NCI-H69 (cell line): ENCODE measurements around the gene TEX19.

Source experiments
- DNase-seq: peaks from one replicate; lab custom pipeline; 2025; lab: John Stamatoyannopoulos, UW

Gene TEX19

DNA sequence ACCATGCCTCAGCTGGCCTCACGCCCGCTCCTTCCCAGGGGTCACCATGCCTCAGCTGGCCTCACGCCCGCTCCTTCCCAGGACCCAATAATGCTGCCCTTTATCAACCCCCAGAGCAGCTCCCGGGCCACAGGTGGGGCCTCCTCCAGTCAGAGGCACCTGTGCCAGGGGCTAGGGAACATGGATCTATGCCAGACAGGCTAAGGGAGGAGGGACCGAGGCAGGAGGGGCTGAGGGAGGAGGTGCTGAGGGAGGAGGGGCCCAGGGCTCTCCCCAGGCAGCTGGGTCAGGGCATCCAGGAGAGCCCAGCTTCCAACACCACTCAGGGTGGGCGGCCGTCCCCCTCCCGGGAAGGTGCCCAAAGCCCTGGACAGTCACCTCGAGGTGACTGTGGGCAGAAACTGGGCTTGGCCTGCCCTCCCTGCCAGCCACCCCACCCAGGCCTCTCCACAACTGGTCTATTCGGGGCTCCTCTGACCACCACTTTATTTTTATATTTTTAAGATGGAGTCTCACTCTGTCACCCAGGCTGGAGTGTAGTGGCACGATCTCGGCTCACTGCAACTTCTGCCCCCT lies 31.9 kb downstream of the TEX19 start:
- DNase-seq, result peak; percentile 48

DNA sequence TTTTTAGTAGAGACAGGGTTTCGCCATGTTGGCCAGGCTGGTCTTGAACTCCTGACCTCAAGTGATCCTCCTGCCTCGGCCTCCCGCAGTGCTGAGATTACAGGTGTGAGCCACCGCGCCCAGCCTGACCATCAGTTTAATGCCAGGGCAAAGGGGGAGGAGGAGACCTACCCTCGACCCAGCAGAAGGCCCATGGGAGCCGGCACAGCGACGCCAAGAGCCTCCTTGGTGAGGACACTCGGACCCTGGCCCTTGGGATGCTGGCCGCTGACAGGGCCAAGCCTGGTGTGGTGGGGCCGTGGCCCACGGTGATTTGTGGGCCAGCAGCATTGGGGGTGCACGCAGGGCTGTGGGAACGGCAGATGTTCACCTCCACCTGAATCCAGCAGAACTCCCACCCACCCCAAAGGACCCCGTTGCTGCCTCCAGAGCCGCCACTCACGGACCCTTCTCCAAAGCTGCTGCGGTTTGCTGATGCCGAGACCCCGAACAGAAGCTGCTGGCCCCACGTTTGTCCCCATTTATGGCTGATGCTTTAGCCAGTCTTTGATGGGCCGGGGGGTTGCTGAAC lies 32.5 kb downstream of the TEX19 start:
- DNase-seq, result no peak

- DNase-seq, result no peak
Measured at GRCh38 chr17:82392209-82392920, 33.3 kb downstream of the TEX19 start.

DNA sequence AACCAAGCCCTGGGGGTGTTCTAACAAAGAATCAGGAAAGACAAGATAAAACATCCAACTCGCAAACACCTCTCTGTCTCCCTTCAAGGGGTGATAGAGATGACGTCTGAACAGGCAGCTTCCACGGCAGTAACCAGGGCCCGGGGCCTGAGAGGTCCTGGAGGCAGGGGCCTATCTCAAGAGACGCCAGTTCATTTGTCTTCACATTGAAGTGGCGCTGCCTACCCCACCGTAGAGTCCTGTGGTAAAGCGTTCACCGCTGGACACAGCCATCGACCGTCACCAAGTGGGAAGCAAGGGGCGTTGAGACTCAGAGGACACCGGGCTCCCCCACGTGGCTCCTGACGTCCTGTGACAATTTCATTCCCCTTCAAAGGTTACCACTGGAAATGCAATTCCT lies 33.9 kb downstream of the TEX19 start:
- DNase-seq, result no peak

- no peak for DNase-seq
Measured at GRCh38 chr17:82394278-82394677, 35.2 kb downstream of the TEX19 start.

DNA sequence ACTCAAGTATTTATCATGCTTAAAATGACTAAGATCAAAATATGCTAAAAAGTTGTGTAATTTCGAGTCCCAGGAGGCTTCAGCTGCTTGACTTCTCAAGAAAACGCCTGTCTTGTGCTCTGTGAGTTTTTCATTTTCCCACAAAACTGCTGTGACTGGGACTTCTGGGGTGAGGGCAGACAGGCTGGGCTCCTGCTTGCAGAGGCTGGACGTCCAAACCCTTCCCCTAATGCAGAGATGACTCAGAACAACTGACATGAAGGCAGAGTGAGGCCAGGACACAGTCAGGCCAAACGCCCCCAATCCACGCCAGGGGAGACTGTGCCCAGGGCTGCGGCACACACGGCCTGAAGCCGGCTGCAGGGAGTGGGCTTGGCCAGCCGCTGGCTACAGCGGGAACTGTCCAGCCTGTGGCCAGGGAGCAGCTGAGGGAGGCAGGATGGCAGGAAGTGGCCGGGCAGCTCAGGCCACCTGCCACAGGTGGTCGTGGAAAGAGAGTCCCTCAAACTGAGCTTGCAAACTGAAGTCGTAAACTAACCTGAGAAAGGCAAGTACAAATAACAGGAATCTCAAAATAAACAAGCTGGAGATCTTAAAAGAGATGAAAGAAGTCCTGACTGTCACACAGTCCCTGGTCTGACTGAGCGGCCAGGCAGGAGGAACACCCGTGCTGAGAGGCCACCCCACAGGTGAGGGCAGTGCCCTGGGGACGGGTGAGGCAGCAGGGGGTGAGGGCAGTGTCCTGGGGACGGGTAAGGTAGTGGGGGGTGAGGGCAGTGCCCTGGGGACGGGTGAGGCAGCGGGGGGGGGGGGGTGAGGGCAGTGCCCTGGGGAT lies 37.8 kb downstream of the TEX19 start:
- DNase-seq, result no peak

GRCh38 chr17:82397449-82398335 lies 38.6 kb downstream of the TEX19 start:
- peak; percentile 30 for DNase-seq

DNA sequence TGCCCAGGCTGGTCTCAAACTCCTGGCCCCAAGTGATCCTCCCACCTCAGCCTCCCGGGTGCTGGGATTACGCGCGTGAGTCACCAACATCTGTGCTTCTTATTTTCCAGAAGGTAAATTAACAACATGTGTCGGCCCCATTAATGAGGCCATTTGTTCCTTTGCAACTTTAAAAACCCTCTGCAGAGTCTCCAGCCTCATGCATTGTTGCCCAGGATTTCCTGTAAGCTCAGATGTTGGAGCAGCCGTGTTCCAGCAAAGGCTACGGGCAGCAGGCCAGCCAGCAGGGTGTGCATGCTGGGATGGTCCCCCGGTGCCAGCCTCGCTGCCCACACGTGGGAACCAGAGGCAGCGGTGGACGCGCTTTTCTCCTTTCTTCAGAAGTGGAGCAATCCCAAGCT lies 40.0 kb downstream of the TEX19 start:
- peak; percentile 87 for DNase-seq

DNA sequence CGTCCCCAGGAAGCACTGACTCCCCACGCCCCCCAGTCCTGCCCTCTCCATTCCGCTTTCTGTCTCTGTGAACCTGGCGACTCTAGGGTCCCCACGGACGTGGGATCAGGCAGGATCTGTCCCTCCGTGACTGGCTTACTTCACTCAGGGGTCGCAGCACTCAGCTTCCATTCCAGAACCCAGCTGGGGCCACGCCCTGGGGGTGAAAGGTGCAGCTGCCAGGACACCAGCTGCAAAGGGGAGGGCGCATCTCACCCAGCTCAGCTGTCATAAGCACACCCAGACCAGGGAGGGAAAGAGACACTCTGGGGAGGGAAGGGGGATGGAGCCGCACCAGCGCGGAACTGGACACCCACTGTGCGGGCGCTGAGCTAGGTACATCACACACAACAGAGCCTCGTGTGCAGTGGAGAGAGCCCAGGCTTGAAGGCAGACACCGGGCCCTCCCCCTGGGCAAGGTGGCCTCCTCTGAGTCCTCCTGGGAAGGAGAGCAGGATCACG lies 40.6 kb downstream of the TEX19 start:
- peak; percentile 83 for DNase-seq

DNA sequence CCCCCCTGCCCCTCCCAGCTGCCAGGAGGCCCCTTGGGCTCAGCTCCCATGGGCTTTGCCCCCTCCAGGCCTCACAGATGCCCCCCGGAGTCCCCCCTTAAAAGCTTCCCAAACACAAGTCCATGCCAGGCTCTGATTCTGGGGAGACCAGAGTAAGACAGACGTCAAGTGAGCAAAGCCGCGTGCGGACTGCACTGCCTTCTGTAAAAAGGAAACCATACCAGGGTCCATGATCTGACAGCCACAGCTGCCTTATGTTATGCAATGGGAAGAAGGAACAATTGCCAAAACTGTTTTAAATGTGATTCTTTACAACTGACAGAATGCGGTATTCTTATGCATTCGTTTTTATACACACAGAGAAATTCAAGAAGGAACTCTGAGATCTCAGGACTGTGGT lies 41.2 kb downstream of the TEX19 start:
- no peak for DNase-seq

- DNase-seq, result no peak
Measured at GRCh38 chr17:82400830-82401229, 41.8 kb downstream of the TEX19 start.

DNA sequence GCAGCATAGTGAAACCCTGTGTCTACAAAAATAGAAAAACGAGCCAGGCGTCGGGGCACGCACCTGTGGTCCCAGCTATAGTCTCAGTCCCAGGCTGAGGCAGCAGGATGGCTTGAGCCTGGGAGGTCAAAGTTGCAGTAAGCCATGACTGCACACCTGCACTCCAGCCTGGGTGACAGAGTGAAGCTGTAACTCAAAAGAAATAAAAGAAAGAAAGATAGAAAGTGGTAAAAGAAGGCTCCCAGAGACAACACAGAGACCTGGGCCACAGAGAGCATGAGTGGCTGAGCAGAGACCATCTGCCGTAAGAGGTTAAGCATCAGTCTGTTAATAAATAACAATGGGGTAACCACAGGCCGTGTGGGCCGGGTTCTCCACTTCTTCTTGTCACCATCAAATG lies 43.8 kb downstream of the TEX19 start:
- DNase-seq, result no peak

DNA sequence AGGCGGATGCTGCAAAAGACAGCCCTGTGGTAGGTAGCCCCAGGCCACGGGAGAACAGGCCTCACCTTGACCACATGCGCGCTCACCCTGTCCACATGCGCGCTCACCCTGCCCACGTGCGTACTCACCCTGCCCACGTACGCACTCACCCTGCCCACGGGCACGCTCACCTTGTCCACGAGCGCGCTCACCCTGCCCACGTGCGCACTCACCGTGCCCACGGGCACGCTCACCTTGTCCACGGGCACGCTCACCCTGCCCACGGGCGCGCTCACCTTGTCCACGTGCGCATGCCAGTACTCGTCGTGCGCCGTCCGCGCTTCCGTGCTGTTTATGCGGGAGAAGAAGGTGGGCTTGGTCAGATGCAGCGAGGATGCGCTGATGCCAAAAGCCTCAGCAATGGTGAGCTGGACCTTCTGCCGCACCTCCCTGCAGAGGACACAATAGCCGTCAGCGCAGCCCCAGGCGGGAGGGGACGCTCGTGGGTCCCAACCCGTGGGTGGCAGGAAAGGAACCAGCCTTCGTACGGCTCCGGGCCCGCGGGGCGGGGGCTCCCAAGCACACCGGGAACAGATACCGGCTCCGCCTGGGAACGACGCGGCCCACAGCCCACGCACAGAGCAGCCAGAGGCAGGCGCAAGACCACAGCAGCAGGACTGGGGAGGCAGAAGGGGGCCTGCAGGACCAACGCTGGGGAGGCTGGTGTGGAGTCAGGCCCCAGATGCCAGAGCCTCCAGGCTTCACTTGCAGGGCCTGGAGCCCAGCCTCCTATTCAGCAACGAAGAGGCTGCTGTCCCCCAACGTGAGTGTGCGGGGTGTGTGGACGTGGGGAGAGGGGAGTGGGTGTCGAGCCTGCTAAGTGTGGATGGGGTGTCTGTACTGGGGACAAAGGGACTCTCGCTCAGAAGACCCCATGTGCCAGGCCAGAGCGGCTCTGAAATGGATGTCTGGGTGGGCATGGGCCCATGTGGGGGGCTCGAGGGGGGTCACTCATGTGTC lies 44.9 kb downstream of the TEX19 start:
- DNase-seq, result no peak

DNA sequence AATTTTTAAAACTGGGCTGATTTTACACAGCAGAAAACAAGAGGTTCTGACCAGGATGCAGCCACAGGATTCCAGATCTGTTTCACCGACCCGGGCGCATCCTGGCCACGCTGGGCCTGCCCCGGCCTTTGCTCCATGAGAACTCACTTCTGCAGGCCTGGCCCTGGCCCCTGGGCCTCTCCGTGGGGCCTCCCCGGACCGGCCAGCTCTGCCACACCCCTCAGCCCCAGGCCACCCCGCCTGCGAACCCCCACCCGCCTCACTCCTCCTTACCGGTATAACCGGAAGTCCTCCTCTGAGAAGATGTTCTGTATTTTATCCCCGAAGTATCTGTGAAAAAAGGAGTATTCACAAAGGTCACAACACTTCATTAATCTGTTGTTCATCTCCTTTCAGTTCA lies 46.0 kb downstream of the TEX19 start:
- DNase-seq, result no peak

DNA sequence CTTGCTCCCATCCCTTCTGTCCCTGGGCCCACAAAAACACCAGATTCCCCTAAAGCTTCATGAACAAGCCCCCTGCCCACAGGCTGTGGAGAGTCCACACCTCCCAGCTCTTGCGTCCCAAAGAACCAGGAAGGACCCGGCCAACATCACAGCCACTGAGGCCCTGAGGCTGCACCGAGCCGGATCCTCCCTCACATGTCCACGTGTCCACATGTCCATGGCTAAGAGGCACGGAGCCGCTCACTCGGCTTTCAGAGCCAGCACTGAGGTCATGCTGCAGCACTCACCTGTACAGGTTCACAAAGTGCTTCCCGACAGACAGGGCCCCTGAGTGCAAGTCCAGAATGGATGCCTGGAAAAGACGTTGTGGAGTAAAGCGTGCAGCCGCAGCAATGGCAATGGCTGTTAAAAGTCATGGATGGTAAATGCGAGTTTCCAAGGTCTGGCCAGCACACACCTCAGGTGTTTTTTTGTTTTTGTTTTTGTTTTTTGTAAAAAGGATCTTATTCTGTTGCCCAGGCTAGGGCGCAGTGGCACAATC lies 47.2 kb downstream of the TEX19 start:
- DNase-seq, result no peak

DNA sequence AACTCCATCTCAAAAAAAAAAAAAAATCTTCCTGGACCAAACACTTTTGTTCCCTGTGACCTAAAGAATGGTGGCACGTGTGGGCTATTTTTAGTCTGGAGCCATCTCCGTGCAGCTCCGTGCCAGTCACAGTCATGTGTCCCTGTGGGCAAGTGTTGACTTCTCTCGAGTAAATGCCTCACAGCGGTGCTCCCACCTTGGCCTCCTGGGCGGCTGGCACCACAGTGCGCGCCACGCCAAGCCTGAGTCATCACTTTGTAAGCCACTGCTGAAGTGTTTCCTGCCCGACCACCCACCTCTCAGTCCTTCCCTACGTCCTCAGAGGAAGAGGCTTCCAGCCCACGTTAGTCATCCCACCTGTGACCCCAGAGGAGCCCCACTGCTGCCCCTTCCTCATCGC lies 48.2 kb downstream of the TEX19 start:
- no peak for DNase-seq

GRCh38 chr17:82408288-82408937 lies 49.4 kb downstream of the TEX19 start:
- DNase-seq, result no peak

- no peak for DNase-seq
Measured at GRCh38 chr17:82408938-82409318, 49.9 kb downstream of the TEX19 start.

GRCh38 chr17:82410014-82410716 lies 51.1 kb downstream of the TEX19 start:
- DNase-seq, result no peak
